Adrenal gland (tissue), 5 donors: ENCODE data around the gene FAM110D.

ENCODE experiments used
- POLR2A ChIP-seq, 2 donors: fragments of 450-650 bp; IDR thresholded peaks; one replicate each; pipeline ENCODE4 v1.6.1; 2017; ENCODE audit warnings: antibody characterized with exemption in 2 of 2, mild to moderate bottlenecking in 2 of 2, moderate library complexity in 1 of 2
- TF ChIP-seq, protein P1 (sequence below), 6 experiments: fragments of 450-650 bp in 4 of 6; fragments of 200-600 bp in 2 of 6; sonication (generic) in 1 of 6; IDR thresholded peaks; 1 replicate in 5 of 6; 2 replicates in 1 of 6; pipeline versions ENCODE4 v1.5.1 to v1.8.0; 2016 to 2021; ENCODE audit warnings: antibody characterized with exemption in 6 of 6, mild to moderate bottlenecking in 2 of 6, moderate library complexity in 1 of 6
- donor health status: DM: no; HTN: no; CAD: no.

DNA sequence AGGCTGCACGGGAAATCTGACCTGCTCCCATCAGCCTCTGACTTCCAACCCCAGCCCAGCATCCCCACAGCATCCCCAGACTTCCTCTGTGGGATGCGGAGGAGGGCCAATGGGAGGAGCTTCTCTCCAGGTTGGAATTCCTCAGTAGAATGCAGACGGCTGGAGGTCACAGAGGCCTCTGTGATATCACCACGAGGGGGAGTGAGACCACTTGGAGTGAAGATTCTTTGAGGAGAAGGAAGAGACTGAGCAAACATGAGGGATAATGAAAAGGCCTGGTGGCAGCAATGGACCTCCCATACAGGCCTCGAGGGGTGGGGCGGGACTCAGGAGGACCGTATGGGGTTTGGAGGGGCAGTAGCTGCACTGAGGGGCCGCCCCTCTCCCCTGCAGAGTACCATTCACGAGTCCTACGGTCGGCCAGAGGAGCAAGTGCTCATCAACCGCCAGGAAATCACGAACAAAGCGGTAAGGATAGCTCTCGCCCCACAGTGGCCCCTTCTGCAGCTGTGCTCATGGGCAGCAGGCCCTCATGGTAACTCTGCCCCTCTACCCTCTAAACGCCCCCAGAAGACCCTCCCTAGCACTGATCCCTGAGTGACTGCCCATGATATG, 31.6 kb downstream of the FAM110D start, which contains the start of gene CATSPER4:
- TF ChIP-seq, protein P1, sequence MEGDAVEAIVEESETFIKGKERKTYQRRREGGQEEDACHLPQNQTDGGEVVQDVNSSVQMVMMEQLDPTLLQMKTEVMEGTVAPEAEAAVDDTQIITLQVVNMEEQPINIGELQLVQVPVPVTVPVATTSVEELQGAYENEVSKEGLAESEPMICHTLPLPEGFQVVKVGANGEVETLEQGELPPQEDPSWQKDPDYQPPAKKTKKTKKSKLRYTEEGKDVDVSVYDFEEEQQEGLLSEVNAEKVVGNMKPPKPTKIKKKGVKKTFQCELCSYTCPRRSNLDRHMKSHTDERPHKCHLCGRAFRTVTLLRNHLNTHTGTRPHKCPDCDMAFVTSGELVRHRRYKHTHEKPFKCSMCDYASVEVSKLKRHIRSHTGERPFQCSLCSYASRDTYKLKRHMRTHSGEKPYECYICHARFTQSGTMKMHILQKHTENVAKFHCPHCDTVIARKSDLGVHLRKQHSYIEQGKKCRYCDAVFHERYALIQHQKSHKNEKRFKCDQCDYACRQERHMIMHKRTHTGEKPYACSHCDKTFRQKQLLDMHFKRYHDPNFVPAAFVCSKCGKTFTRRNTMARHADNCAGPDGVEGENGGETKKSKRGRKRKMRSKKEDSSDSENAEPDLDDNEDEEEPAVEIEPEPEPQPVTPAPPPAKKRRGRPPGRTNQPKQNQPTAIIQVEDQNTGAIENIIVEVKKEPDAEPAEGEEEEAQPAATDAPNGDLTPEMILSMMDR (IDR thresholded peaks at IDR 0.05), result no peak
- TF ChIP-seq POLR2A (IDR thresholded peaks at IDR 0.05), result no peak
